Measurements from ENCODE around the gene MYO3B. TPM values are rescaled to one million over a fixed set of nuclear protein-coding genes. Genes with fewer than 3 reads are reported as not detected.
A peak's percentile ranks its signal among the peaks of the same experiment; 100 is the strongest.

Gene MYO3B
- total RNA-seq, 4 donors from 2014 or later, result 0.48 TPM; not detected in 3

- Histone ChIP-seq H3K27me3 (peaks cover 30% of the 10 kb centered on the region), H3K27ac (no peak overlapping the region), H3K4me1 (peaks cover 0 to 5% (median 2%) of the 10 kb centered on the region in 4 donors), H3K36me3 (no peaks in the 10 kb centered on the region), H3K9me3 (no peaks in the 10 kb centered on the region), H3K4me3 (no peak overlapping the region)
- intact Hi-C loops (cut with DNase I; ENCODE audit: low total_unique reads) (no loop called here), in situ Hi-C loops (cut with MboI; ENCODE audit: low pct_ligation_motif_present in 1 of 4, low pct_unique_long_range_greater_than_20kb in 1 of 4, low sequenced_read_pairs in 3 of 4) (no loop called here)
- TF ChIP-seq EP300 (IDR thresholded peaks at IDR 0.05; ENCODE audit: low read depth) (no peak), POLR2AphosphoS5 (IDR thresholded peaks at IDR 0.05) (no peak), CTCF (IDR thresholded peaks at IDR 0.05) (no peak), POLR2A (IDR thresholded peaks at IDR 0.05) (no peak)
- DNase-seq, result no peak
- 79 to 80% methylated on average over 1 to 3 of the region's 3 CpGs for WGBS, 2 donors (ENCODE audit: low coverage in 1 of 2)
Observed at GRCh38 chr2:170360546-170361089, 182.7 kb downstream of the MYO3B start.

DNA sequence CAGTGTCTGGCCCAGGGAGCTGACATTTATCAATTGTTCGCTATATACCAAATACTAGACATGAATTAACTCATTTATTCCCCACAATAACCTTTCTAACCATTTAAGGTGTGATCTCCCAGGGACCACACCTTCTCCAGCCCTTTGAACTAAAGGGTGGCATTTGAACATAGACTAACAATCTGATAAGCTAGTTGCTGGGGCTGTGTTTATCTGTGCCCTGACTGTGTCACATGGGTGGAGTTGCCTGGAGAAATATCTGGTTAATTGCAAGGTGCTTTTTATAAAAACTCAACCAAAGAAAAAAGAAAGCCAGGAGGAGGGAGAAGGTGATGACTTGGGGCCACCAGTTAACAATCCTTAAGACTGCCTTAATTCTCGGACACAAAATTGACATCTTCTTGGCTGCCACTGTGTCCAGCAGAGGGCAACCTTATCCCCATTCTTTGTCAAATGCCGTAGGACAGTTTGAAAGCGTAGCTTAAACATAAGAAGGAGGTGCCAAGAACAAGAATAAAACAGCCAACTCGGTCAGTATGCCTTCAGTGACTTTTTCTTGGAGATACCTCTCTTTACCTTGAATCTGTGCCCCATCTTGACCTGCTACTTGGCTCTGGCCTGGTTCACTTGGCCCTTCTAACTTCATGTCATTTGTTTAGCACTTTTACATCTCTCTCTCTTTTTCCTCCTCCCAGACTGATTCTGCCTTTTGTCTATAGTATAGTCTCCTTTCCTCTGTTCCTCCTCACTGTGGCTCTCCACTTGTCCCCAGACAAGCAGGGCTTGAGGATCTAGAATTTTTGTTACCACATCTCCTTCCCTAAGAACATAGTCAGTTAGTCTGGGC is 183.4 kb downstream of the MYO3B start:
- Histone ChIP-seq H3K27me3 (peaks cover 36% of the 10 kb centered on the region), H3K27ac (no peak overlapping the region), H3K9me3 (no peaks in the 10 kb centered on the region), H3K4me1 (peaks cover 0 to 5% (median 2%) of the 10 kb centered on the region in 4 donors), H3K36me3 (no peaks in the 10 kb centered on the region), H3K4me3 (no peak overlapping the region)
- in situ Hi-C loops (cut with MboI; ENCODE audit: low pct_ligation_motif_present in 1 of 4, low pct_unique_long_range_greater_than_20kb in 1 of 4, low sequenced_read_pairs in 3 of 4) (no loop called here), intact Hi-C loops (cut with DNase I; ENCODE audit: low total_unique reads) (no loop called here)
- 20% methylated on average over 5 of the region's 5 CpGs for WGBS, 2 donors (ENCODE audit: low coverage in 1 of 2)
- DNase-seq, result peak; percentile 38
- peak; percentile 49 to 56 (median 54) for TF ChIP-seq CTCF (IDR thresholded peaks at IDR 0.05)
- TF ChIP-seq EP300 (IDR thresholded peaks at IDR 0.05; ENCODE audit: low read depth), result no peak

DNA sequence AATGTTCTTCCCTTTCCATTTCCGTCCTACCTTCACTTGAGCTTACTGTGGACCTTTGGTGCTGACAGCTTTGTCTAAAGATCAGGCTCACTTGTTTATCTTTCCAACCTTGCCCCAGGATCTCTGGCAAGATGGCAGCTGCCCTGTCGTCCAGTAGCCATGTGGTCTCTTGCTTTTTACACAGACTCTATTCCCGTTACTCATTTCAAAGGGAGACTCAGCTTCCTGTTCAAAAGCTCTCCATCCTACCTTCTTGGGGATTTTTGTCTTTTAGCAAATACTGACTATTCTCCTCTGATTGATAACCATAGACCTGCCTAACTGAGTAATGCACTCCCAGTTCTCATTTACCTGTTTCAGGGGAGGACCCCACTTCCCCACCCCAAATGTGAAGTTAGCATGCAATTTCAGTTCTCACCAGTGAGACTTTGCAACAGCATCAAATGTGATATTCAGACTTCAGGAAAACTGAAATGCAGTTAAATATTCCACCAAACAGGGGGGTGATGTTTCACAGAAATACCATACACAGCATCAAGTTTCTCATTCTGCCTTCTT is 184.4 kb downstream of the MYO3B start:
- Histone ChIP-seq H3K36me3 (no peaks in the 10 kb centered on the region), H3K27me3 (peaks cover 47% of the 10 kb centered on the region), H3K4me3 (no peak overlapping the region), H3K27ac (no peak overlapping the region), H3K4me1 (peaks cover 0 to 5% (median 2%) of the 10 kb centered on the region in 4 donors), H3K9me3 (no peaks in the 10 kb centered on the region)
- intact Hi-C loops (cut with DNase I; ENCODE audit: low total_unique reads), result no loop called here
- 84 to 94% methylated on average over 3 of the region's 3 CpGs for WGBS, 2 donors (ENCODE audit: low coverage in 1 of 2)
- DNase-seq, result no peak
- in situ Hi-C loops (cut with MboI; ENCODE audit: low pct_ligation_motif_present in 1 of 4, low pct_unique_long_range_greater_than_20kb in 1 of 4, low sequenced_read_pairs in 3 of 4), result no loop called here
- TF ChIP-seq POLR2AphosphoS5 (IDR thresholded peaks at IDR 0.05), result no peak

DNA sequence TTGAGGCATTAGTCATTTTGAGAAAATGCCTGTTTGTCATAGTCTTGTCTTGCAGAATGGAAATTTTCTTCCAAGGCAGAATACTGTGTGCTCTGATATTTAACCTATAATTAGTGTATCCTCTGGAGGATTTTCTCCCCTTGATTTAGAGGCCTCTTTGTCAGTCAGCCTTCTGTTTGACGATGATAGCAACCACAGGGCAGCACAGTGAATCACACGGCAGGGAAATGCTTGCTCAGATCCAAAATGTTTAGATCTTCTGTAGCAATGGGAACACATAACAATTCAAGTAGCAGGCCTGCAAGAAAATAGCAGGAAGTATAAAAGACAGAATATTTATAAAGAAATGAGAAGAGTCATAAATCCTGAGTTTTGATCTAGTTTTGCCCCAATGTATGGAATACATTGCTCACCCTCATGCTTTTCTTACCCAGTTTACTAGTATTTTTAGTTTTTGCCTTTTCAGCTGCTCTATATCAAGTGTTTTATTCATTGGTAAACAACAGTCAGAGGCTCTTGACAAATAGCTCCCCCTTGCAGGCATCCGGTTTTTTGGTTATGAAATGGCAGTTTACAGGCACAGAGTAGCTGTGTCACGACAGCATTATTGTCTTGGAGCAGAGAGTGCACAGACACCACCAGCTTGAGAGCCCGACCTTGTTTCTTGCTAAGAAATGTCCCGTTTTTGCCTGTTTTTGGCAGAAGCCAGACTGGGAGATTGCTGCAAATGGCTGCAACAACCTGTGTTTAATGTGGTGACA is 185.1 kb downstream of the MYO3B start:
- 52 to 53% methylated on average over 4 to 6 of the region's 6 CpGs for WGBS, 2 donors (ENCODE audit: low coverage in 1 of 2)
- TF ChIP-seq POLR2A (IDR thresholded peaks at IDR 0.05), result no peak
- no peak for TF ChIP-seq POLR2AphosphoS5 (IDR thresholded peaks at IDR 0.05)
- TF ChIP-seq EP300 (IDR thresholded peaks at IDR 0.05; ENCODE audit: low read depth), result no peak
- TF ChIP-seq CTCF (IDR thresholded peaks at IDR 0.05), result no peak
- peaks cover 53% of the 10 kb centered on the region for H3K27me3 ChIP-seq
- no peaks in the 10 kb centered on the region for H3K36me3 ChIP-seq
- DNase-seq, result no peak
- in situ Hi-C loops (cut with MboI; ENCODE audit: low pct_ligation_motif_present in 1 of 4, low pct_unique_long_range_greater_than_20kb in 1 of 4, low sequenced_read_pairs in 3 of 4) (no loop called here), intact Hi-C loops (cut with DNase I; ENCODE audit: low total_unique reads) (no loop called here)
- no peak overlapping the region for H3K27ac ChIP-seq
- peaks cover 0 to 5% (median 2%) of the 10 kb centered on the region in 4 donors for H3K4me1 ChIP-seq
- no peak overlapping the region for H3K4me3 ChIP-seq
- H3K9me3 ChIP-seq, result no peaks in the 10 kb centered on the region
